Stimulated activated CD8-positive, alpha-beta memory T cell treated with anti-CD3 and anti-CD28 coated beads, Interleukin-12 subunit alpha, Interleukin-12 subunit beta, amount 100 ng/mL, for 24 hours (primary cell): ENCODE data around the gene KCNN2.

Experiments used
- DNase-seq: peaks from one replicate; pipeline ENCODE4 v3.0.0-alpha.2; 2020; ENCODE audit errors: extremely low read depth

Gene KCNN2

DNA sequence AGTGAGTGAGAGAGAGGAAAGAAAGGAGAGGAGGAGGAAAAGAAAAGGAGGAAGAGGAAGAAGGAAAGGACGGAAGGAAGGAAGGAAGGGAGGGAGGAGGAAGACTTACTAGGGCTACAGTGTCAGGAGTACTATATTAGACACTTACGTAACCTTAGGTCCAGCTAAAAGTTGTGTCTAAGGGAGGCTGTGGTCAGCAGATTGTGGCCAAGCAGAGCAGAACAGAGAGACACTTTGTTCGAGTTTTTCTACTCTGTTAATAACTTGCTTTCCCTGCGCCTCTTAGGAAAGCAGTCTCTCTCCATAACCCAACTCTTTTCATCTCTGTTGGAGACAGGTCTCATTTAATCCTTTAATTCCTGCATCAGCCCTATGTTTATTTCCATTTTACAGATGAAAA, 138.9 kb downstream of the KCNN2 start:
- DNase-seq: no peak

DNA sequence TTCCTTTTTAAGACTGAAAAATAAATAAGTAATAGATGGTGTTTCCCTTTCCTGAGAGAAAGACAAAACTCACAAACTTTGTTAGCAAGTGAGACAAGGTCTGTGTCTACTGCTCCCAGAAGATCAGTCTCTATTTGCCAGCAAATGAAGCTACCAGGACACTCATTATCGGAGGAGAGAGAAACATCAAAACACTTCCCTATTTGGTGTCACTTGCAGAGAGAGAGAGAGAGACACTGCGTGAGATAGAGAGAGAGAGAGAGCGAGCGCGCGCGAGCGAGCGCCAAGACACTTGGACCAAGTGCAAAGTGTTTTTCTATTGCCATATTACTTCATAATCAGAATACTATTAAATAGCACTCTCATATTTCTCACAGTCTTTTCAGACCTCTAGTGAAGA, 142.7 kb downstream of the KCNN2 start:
- no peak for DNase-seq

- no peak for DNase-seq
These were observed 162.4 kb downstream of the KCNN2 start for GRCh38 chr5:114524221-114524620.

- DNase-seq: no peak
These were observed 182.7 kb downstream of the KCNN2 start for GRCh38 chr5:114544561-114544960.
